AG09309 (cell line): ENCODE results near the gene EDN2.

Experiments used
- DNase-seq: peaks from one replicate; pipeline ENCODE4 v3.0.0-alpha.2; 2010; ENCODE audit warnings: low read depth
- H3K4me3 ChIP-seq: 2 replicates; pipeline ENCODE4 v1.5.1; 2011; ENCODE audit warnings: mild to moderate bottlenecking, low read depth, low read length, moderate library complexity; ENCODE audit not compliant: control insufficient read depth
- CTCF ChIP-seq: IDR thresholded peaks from 2 replicates; pipeline ENCODE4 v1.5.1; 2011; ENCODE audit warnings: mild to moderate bottlenecking, low read depth, low read length, inconsistent platforms; ENCODE audit not compliant: insufficient read depth, control insufficient read depth; ENCODE audit errors: missing control alignments

Gene EDN2

GRCh38 chr1:41503538-41504113 lies 19.1 kb upstream of the EDN2 start:
- no peak for TF ChIP-seq CTCF
- no peak for DNase-seq

GRCh38 chr1:41502912-41503311 lies 18.4 kb upstream of the EDN2 start:
- TF ChIP-seq CTCF, result no peak
- H3K4me3 ChIP-seq, result no peak overlapping the region
- no peak for DNase-seq

More at GRCh38 chr1:41503538-41504113, 19.1 kb upstream of the EDN2 start:
- H3K4me3 ChIP-seq, result no peak overlapping the region

GRCh38 chr1:41501581-41501980 lies 17.1 kb upstream of the EDN2 start:
- no peak for DNase-seq
- no peak for TF ChIP-seq CTCF
- H3K4me3 ChIP-seq, result no peak overlapping the region

- no peak for DNase-seq
- TF ChIP-seq CTCF, result no peak
- no peak overlapping the region for H3K4me3 ChIP-seq
Measured at GRCh38 chr1:41500781-41501518, 16.5 kb upstream of the EDN2 start.

GRCh38 chr1:41500378-41500777 lies 15.9 kb upstream of the EDN2 start:
- DNase-seq, result no peak
- no peak for TF ChIP-seq CTCF
- no peak overlapping the region for H3K4me3 ChIP-seq

GRCh38 chr1:41499591-41499990 lies 15.1 kb upstream of the EDN2 start:
- TF ChIP-seq CTCF, result no peak
- no peak for DNase-seq
- H3K4me3 ChIP-seq, result no peak overlapping the region

GRCh38 chr1:41498804-41499203 lies 14.3 kb upstream of the EDN2 start:
- TF ChIP-seq CTCF, result no peak
- no peak for DNase-seq
- H3K4me3 ChIP-seq, result no peak overlapping the region
